HG03575 (cell line): ENCODE results near the gene AMOTL1.
A peak's percentile ranks its signal among the peaks of the same experiment; 100 is the strongest.

ENCODE experiments used
- ATAC-seq: cut with Tn5 transposase; IDR thresholded peaks from one replicate; pipeline ENCODE4 v1.9.1; 2021; ENCODE audit not compliant: unreplicated experiment, insufficient number of reproducible peaks, low FRiP score; ENCODE audit errors: extremely low read depth

Gene AMOTL1

DNA sequence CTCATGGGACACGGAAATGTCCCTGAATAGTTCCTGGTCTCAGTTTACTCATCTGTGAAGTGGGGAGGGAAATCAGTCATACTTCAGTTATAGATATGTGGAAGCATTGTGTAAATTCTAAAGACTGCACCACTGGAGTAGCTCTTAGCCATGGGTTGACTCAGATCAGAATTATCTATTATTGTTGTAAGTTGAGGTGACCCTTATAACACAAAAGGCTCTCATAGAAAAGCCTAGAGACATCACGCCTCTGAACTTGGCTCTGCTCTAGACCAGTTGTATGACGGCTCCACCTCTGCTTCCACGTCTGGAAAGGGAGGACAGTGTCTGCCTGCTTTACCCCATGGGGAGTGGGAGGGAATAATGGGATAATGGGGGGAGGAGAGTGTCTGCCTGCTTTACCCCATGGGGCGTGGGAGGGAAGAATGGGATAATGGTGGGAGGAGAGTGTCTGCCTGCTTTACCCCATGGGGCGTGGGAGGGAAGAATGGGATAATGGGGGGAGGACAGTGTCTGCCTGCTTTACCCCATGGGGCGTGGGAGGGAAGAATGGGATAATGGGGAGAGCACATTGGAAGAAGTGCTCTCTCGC, 98.2 kb downstream of the AMOTL1 start:
- ATAC-seq, result no peak

DNA sequence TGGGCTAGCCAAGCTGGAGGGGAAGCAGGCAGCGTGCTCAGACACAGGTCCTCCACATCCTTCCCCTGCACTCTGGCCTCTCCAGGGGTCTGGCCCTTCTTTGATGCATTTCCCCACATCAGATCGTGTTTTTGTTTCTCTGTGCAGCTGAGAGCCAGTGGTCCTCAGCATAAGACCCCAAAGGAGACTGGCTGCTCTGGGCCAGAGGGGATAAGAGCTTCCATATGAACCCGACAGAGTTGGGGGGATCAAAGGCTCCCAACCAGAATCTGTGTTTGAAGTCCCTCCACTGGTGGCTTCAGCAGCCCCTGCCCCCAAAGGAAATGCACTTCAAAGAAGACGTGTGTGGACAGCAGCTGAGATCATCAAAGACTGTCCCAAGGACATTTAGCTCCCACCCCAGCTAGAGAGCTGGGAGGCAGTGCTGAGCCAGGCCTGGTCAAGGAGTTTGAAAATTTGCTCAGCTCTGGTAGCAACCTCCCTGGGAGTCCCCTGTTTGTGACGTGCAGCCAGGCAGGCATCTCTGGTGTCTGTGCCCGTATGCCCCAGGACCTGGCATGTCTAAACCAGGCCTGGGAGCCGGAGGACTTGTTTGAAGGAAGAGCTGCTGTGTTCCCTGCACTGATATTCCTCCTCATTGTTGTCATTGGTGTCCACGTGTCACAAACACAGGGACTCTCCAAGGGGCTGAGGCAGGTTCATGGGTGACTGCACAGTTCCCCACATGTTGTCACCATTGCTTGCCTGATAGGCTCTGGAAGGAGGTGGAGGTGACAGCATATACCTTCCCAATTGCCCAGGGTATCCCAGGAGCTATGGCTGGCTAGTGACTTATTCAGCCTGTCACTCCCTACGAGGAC, 99.0 kb downstream of the AMOTL1 start:
- no peak for ATAC-seq

DNA sequence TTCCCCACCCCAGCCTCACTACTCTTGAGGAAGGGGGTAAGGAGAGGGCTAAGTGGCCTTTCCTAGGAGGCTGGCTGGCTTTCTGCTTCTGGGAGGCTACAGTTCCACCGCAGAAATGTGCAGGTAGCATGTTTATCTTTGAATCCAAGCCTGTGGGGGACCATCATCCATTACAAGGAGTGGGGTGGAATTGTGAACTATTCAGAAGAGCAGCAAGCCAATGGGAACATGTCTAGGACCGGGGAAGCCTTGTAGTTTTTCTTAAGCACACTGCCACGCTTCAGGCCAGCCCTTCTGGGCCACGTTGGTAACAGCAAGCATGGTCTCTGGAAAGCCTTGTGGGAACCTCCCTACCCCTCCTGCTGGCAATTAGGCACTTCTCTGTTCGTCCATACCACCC, 100.3 kb downstream of the AMOTL1 start:
- no peak for ATAC-seq

DNA sequence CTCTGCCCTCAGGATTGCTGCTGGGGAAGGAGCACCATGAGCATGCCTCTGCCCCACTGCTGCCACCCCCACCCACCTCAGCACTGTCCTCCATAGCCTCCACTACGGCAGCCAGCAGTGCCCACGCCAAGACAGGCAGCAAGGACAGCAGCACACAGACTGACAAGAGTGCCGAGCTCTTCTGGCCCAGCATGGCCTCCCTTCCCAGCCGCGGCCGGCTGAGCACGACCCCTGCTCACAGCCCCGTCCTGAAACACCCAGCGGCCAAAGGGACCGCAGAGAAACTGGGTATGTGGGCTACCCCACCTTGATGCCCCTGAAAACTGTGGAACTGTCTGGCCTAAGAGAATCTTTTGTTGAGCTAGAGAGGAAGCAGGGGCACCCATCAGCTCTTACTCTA, 101.0 kb downstream of the AMOTL1 start:
- no peak for ATAC-seq

DNA sequence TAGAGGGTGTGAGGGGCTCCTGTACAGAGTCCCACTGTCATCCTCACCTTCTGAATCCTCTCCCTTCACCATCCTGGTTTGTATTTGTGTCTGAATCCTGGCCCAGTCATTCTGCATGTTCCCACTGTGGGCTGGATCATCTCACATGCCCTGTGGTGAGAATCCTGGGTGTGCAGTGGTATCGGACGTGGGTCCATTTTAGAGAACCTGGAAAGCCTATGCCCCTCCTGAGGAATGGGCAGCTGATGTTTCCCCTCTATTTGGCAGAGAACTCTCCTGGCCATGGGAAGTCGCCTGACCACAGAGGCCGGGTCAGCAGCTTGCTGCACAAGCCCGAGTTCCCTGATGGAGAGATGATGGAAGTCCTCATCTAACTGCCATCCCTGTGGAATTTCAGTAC, 102.3 kb downstream of the AMOTL1 start:
- ATAC-seq, result no peak

DNA sequence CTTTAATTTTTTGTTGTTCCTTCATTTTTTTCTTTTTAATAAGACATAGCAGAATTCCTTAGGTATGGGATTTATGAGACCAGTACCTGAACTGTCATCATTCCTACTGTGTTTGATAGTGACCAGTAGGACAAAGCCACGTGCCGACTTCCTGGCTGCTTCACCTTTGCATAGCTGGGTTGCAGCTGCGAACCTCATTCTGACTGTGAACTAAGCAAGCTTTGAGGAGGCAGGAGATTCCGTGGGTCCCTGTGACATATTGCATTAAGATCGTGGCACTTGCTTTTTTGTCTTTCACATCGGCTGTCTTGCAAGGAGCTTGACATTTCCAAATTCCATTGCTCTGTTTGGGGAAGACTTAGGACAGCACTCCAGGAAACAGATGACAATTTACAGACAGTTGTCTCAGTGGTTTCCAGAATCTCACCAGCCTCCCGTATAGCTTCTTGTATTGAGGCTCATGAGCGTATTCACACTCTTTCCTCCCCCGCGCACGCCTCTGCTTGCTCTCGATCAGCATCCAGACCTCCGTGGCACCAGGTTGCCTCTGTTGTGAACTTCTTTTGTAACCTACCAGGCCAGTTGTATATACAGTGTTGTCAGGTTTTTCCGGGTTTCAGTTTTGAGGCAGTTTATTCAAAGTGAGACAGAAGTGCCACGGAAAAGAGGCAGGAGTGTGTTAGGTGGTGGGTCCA, 103.5 kb downstream of the AMOTL1 start:
- ATAC-seq, result no peak

DNA sequence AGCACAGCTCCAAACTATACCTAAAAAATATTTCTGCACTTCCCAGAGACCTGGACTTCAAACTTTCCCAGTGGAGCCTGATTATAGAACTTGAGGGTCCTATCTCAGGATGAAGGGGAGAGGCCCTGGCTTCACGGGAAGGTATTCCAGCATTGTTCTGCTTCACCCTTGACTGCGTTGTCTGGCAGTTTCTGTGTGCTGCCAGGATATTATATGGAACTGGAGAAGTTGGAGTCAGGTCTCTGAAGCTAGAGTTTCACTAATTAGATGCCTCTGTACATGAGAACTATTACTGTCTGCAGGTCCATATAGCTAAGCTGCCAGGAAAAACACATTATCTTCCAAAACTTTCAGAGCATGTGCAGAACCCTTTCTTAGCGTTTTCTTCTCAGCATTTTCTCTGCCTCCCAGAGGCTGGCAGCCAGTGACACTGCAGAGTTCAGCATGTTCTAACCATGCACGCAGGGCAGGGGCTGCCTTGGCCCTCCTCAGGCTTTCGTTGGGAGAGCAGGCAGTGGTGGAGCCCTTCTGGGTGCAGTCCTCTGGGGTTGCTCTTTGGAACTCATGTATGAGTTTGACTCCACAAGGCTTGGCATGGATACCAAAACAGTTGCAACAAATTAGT, 105.9 kb downstream of the AMOTL1 start:
- ATAC-seq, result no peak

DNA sequence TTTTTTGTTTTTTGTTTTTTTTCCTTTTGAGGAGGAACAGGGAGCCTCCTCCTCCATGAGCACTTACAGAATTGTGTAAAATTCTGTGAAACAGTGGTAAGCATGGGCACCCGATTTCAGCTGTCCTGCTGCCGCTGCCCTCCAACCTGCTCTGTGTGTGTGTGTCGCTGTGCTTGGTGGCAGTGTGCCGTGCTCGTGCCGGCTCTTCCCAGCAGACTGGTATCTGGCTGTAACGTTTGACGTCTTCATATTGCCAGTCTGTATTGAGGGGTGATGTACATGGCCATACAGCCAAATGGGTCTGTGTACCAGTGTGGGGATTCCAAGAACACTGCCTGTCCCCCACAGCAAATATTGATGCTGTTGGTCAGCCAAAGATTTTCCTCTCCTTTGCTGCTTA, 108.1 kb downstream of the AMOTL1 start:
- no peak for ATAC-seq

DNA sequence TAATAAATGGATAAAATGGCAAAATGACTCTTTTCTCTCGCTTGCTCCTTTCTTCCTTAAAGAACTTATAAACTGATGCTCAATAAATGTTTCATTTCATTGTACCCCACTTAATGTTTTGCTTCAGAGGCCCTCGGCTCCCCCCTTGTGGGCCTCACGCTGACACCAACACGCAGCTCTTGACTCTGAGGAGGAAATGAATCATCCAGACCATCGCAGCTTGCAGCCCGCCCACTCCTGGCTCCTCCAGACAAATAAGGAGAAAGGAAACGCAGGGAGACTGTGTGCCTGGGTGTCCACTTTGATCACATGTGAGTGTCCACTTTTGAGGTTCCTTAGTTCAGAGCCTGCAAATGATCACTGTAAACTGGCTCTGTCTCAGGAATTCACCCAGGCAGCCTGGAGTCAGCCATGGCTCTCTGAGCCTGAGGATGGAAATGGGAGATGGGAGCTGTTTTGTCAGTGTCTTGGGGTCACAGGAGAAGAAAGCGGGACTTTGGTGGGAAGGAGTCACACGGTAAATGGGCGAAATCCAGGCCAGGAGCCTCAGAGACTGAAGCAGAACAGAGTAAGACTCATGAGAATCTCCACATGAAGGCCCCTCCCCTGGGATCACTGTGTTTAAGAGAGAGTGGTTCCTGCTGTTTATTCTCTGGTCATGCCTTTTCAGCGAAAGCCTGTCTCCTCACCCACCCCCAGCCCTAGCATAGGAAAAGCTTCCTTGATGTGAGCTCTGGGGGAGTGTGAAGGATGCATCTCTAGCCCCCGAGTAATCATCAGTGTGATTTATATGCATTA, 108.7 kb downstream of the AMOTL1 start:
- ATAC-seq, result peak; percentile 95

DNA sequence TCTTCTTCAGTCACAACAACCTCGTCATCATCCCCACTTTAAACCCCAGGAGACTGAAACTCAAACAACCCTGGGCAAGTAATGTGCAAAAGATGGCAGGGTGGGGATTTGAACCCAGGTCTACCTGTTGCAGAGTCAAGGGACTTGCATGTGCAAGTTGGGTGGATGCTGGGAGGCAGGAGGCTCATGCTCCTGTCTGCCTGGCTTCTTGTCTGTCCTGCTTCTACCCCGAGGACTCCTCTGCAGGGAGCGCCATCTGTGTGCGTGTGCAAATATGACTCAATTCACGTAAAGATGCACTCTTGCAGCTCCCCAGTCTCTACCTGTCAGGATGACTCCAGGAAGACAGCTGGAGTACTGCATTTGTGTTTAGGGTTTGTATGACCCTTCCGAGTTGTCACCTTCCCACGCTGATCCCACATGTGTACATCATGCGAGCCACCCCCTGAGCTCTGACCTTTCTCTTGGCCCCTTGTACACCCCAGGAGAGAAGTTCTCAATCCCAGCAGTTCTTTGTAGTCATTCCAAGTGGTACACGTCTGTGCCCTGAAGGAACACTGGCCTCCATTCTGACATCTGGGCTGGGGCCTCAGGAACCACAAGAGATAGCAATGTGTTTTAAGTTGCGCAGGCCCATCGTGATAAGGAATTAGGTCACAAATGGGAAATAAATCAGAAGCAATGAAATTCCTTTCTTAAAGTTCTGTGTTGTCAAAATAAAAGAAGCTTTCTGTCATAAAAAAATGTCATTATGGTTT, 109.5 kb downstream of the AMOTL1 start:
- no peak for ATAC-seq

DNA sequence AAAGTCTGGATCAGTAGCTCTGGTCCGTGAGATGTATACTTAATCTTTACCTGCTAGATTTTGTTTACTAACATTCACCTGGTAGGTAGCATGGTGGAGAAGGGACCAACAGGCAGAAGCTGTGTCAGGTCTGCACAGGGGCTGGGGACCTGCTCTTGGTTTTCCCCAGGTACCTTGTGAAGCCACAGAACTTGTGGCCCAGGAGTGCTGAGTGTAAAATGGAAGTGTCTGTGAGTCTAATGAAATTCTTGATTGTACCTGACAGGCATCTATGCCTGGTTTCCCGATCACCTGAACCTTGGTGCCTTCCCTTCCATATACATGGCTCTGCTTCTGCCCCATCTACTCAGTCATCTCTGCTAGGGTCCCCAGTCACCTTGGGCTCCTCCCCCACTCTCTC, 110.8 kb downstream of the AMOTL1 start:
- no peak for ATAC-seq

DNA sequence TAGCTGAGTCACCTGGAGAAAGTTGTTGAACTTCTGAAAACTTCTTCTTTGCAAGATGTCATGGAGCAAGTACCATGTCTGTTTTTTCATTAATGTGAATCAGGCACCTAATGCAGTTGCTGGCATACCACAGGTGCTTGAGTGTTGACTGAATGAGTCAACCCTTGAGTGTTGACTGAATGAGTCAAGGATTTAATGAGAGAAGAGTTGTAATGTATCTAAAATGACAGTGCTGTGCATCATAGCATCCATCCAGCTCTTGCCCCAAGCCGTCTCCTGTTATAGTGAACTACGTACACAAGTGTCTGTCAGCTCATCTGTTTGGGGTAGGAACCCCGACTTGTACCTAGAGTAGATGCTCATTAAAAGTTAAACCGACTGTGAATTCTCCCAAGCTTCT, 112.1 kb downstream of the AMOTL1 start:
- no peak for ATAC-seq

DNA sequence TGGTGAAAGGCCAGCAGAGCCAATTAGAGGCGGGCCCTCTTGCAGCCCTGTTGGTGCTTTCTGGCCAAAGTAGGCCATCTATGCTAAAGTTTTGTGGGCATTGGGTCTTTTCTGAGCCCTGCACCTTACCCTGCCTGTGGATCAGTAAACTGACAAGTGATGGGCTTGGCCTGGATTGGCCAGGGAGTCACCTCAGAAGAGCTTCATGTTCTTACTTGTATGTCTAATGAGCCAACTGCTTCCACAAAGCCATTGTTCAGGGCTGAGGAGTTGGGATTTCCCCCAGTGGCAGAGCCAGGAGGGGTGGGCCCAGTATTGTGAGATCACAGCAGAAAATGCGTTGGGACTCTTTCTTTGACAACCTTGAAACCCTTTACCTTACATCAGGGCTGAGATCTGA, 114.8 kb downstream of the AMOTL1 start:
- ATAC-seq, result no peak

DNA sequence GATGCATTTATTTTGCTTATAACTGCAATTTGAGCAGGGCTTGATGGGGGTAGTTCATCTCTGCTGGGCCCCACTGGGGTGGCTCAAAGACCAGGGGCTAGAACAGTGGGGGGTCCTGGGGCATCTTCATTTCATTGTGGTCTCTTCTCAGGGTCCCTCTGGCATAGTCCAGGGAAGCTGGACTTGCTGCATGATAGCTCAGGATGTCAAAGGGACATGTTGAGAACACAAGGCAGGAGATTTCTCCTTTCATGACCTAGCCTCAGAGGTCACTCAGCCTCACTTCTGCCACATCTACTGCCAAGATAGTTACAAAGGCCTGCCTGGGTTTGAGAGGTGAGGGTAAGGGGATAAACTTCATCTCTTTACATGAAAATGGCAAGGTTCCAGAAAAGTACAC, 115.7 kb downstream of the AMOTL1 start:
- ATAC-seq, result no peak

DNA sequence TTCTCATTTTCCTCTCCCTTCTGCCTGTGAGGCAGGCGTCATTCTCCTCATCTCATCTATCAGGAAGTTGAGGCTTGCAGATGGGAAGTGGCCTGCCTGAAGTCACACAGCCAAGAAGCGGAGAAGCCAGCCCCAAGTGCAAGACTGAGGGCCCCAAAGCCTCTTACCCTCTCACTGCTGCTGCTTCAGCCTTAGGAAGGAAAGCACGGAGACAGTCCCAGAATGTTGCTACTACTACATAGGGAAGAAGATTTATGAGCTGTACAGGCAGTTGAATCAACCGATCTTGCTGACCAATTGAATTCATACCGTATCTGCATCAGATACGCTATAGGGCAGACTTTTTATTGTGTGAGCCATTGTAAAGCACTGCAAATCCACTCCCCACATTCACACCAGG, 116.2 kb downstream of the AMOTL1 start:
- no peak for ATAC-seq

DNA sequence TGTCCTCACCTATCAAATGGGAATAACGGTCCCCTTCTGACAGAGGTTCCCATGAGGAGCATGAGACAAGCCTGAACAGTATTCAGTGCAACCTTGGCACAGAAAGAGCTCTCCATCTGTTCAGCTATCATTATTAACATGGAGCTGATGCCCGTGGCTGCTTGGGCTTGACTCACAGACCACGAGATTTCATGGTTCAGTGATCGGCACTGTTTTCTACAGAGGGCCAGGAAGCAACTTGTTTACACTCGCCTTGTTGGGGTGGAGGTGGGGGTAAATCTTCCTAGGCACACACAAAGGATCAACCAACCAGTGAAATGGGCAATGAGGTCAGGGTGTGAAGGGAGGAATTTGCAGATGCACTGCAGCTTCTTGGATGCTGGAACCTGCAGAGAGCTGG, 117.0 kb downstream of the AMOTL1 start:
- ATAC-seq, result no peak

DNA sequence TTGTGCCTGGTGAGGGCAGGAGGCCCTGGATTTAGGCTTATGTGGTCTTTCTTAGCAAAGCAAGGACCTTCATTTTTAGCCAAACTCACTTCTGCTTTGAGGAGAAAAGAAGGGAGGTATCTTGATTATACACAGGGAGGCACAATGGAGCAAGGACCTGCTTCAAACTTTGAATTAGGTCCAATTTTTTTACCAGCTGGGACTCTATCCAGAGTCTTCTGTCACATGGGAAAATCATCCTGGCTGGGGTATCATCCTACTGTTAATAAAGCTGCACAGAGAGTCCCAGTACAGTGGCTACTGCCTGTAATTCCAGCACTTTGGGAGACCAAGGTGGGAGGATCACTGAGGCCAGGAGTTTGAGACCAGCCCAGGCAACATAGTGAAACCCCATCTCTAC, 117.4 kb downstream of the AMOTL1 start:
- ATAC-seq, result no peak

DNA sequence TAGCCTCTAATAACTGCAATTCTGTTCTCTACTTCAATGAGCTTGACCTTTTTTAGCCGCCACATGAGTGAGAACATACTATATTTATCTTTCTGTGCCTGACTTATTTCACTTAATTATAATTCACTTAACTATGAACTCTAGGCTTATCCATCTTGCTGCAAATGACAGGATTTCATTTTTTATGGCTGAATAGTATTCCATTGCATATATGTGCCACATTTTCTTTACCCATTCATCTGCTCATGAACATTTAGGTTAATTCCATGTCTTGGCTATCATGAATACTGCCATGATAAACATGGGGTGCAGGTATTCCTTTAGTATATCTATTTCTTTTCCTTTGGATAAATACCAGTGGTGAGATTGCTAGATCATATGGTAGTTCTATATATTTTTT, 120.0 kb downstream of the AMOTL1 start:
- no peak for ATAC-seq
